GM12873 (cell line): ENCODE measurements around the gene RAB5A.

Experiments
- TF ChIP-seq, protein P1 (sequence below): IDR thresholded peaks from 2 replicates; pipeline ENCODE4 v1.5.1; 2012; ENCODE audit warnings: low read depth, mild to moderate bottlenecking, moderate library complexity, low read length, control low read depth; ENCODE audit not compliant: insufficient read depth; ENCODE audit errors: missing control alignments

The RAB5A gene

GRCh38 chr3:19946832-19947548, at the start of gene RAB5A:
Gene RAB5A, plus strand, starts transcription at chr3:19947097. Its CDS starts 3,802 bp downstream, at chr3:19950899.
- TF ChIP-seq, protein P1, sequence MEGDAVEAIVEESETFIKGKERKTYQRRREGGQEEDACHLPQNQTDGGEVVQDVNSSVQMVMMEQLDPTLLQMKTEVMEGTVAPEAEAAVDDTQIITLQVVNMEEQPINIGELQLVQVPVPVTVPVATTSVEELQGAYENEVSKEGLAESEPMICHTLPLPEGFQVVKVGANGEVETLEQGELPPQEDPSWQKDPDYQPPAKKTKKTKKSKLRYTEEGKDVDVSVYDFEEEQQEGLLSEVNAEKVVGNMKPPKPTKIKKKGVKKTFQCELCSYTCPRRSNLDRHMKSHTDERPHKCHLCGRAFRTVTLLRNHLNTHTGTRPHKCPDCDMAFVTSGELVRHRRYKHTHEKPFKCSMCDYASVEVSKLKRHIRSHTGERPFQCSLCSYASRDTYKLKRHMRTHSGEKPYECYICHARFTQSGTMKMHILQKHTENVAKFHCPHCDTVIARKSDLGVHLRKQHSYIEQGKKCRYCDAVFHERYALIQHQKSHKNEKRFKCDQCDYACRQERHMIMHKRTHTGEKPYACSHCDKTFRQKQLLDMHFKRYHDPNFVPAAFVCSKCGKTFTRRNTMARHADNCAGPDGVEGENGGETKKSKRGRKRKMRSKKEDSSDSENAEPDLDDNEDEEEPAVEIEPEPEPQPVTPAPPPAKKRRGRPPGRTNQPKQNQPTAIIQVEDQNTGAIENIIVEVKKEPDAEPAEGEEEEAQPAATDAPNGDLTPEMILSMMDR: no peak

GRCh38 chr3:19898721-19899120, 48.2 kb upstream of the RAB5A start:
- TF ChIP-seq, protein P1: no peak

DNA sequence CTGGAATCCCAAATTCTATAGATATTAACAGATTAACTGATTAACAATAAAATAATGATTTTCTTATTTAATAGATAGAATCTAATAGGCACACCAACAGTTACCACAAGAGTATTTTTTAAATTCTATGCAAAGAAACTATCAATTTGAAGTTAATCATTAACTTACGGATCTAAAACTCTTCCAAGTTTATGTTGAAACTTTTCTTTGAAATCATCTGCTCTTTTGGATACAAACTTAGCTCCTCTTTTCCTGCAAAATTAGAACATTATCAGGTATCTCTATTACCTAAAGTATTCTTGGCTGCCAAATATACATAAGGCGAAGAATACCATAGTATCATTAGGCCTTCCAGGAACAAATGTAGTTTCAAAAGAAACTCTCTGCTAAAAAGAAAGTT, 47.6 kb upstream of the RAB5A start:
- TF ChIP-seq, protein P1: no peak

DNA sequence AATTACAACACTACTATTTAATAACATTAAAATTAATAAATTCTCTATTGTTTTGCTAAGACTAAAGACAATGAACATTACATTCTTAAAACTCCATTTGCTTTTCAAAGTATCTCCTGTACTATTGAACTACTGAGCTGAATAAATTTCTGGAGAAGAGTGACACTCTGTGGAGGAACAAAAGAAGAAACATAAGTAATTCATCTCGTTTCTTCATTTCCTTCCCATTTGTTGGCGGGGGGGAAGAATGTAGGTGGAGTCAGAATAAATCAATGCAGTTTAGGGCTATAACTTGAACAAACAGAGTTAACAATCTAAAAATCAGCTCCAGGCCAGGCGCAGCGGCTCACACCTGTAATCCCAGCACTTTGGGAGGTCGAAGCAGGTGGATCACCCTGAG, 45.6 kb upstream of the RAB5A start:
- TF ChIP-seq, protein P1: no peak

DNA sequence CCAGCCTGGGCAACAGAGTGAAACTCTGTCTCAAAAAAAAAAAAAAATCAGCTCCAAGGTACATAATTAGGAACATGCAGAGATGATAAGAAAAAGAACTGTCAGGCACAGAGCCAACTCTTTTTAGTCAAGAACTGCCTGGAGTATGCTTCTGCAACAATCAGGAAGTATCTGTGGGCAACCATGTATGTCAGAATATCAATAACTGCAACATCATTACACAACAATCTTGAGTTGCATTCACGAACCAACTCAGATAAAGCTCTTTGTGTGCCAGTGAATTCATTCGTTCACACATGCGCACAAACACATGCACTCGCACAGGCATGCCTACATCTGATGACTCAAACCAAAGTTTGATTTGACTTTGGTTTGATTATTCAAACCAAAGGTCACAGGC, 45.0 kb upstream of the RAB5A start:
- TF ChIP-seq, protein P1: no peak

DNA sequence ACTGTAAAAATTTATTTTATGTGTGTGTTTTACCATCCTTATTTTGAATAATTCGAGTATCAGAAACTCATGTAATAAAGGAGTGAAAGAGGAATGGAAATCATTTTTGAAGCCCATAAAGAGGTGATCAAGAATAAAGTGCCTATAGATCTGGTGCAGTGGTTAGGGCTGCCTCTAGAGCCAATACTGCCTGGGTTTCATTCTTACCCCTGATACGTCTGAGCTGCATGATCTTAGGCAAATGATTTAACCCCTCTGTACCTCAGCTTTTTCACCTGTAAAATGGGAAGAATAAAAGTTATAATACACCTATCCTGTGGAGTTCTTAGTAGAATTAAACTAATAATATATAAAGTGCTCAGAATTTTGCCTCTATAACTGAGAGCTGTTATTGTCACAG, 43.2 kb upstream of the RAB5A start:
- TF ChIP-seq, protein P1: no peak

- TF ChIP-seq, protein P1: no peak
These were observed 39.4 kb upstream of the RAB5A start for GRCh38 chr3:19907523-19907922.
